Fibroblast of villous mesenchyme (primary cell): ENCODE results near the gene SPATA18. TPM values are rescaled to one million over a fixed set of nuclear protein-coding genes. Genes with fewer than 3 reads are reported as not detected.
A peak's percentile ranks its signal among the peaks of the same experiment; 100 is the strongest.

Experiments
- DNase-seq: peaks from one replicate; pipeline ENCODE4 v3.0.0-alpha.2; 2010; ENCODE audit warnings: low read depth
- H3K4me3 ChIP-seq: 2 replicates; pipeline ENCODE4 v1.5.1; 2011; ENCODE audit warnings: low read depth, mild to moderate bottlenecking, low read length
- total RNA-seq: library from RNA; depleted of rRNA; stranded (reverse); fragments of >200 nt; gene quantifications from 2 replicates; pipeline ENCODE4 v1.2.3, GENCODE V29; 2012
- TF ChIP-seq, protein P1 (sequence below): IDR thresholded peaks from 2 replicates; pipeline ENCODE4 v1.5.1; 2012; ENCODE audit warnings: low read depth, mild to moderate bottlenecking, low read length; ENCODE audit not compliant: insufficient read depth

SPATA18 gene, protein sequence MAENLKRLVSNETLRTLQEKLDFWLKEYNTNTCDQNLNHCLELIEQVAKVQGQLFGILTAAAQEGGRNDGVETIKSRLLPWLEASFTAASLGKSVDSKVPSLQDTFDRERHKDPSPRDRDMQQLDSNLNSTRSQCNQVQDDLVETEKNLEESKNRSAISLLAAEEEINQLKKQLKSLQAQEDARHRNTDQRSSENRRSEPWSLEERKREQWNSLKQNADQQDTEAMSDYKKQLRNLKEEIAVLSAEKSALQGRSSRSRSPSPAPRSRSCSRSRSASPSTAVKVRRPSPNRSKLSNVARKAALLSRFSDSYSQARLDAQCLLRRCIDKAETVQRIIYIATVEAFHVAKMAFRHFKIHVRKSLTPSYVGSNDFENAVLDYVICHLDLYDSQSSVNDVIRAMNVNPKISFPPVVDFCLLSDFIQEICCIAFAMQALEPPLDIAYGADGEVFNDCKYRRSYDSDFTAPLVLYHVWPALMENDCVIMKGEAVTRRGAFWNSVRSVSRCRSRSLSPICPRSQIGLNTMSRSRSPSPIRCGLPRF
- 7.7 and 18.1 TPM in 2 replicates for total RNA-seq

DNA sequence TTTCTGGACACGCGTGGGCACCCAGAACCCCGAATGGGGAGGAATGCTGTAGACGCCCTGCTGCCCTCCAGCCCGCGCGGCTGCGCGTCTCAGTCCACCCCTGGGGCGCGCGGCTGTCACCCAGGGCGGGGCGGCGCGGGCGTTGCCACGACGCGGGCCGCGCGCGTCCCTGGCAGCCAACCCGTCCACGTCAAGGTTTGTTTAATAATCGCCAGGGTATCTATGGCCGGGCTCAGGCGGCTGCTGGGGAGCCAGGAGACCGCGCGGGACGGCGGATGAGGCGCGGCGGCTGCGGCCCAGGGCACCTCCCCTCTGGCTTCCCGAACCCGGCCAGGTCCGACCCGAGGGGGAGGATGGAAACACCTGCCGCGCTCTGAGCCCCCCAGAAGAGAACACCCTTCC lies at the start of gene SPATA18:
TSS of gene SPATA18 (plus strand) at position 92 of the 402 bp plus-strand sequence. CDS start 401 bp downstream, outside the sequence.
- peak; percentile 24 for DNase-seq
- TF ChIP-seq, protein P1, sequence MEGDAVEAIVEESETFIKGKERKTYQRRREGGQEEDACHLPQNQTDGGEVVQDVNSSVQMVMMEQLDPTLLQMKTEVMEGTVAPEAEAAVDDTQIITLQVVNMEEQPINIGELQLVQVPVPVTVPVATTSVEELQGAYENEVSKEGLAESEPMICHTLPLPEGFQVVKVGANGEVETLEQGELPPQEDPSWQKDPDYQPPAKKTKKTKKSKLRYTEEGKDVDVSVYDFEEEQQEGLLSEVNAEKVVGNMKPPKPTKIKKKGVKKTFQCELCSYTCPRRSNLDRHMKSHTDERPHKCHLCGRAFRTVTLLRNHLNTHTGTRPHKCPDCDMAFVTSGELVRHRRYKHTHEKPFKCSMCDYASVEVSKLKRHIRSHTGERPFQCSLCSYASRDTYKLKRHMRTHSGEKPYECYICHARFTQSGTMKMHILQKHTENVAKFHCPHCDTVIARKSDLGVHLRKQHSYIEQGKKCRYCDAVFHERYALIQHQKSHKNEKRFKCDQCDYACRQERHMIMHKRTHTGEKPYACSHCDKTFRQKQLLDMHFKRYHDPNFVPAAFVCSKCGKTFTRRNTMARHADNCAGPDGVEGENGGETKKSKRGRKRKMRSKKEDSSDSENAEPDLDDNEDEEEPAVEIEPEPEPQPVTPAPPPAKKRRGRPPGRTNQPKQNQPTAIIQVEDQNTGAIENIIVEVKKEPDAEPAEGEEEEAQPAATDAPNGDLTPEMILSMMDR: no peak
- peak within 1 kb of the TSS; percentile 75 for H3K4me3 ChIP-seq

DNA sequence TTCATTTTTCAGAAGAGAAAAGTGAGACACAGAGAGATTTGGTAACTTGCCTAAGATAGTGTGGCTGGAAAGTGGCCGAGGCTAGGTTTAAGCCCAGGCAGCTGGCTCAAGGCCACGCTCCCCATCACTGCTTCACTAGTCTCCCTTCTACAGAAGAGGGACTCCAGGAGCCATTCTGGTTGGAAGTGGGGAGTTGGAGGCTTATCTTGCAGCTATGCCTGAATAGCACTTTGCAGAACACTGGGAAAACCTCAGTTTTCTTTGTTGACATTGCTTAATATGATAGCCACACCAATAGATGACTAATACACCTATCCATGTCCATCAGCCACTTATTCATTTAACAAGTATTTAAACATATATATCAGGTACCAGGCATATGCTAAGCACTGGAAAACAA lies 49.5 kb upstream of the SPATA18 start:
- no peak overlapping the region for H3K4me3 ChIP-seq
- DNase-seq: peak; percentile 5

DNA sequence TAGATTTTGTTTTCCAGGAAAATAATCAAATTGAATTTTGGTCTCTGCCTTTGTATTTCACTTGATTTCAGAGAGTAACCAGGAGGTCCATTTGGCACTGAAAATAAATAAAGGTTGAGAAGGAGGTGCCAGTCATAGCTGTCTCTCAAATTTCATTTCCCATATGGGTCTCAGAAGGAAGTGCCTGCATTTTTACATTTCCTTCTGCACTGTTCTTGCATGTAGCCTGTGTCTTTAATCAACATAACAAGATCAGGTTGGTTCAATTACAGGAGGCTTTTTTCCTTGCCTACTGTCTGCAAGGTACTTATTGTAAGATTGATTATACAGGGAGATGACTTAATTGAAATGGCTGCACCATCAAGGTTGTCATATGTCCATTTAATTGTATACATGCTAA lies 46.7 kb upstream of the SPATA18 start:
- TF ChIP-seq, protein P1: no peak
- no peak overlapping the region for H3K4me3 ChIP-seq
- DNase-seq: no peak

More for the DNA sequence above, 49.5 kb upstream of the SPATA18 start:
- TF ChIP-seq, protein P1: no peak

DNA sequence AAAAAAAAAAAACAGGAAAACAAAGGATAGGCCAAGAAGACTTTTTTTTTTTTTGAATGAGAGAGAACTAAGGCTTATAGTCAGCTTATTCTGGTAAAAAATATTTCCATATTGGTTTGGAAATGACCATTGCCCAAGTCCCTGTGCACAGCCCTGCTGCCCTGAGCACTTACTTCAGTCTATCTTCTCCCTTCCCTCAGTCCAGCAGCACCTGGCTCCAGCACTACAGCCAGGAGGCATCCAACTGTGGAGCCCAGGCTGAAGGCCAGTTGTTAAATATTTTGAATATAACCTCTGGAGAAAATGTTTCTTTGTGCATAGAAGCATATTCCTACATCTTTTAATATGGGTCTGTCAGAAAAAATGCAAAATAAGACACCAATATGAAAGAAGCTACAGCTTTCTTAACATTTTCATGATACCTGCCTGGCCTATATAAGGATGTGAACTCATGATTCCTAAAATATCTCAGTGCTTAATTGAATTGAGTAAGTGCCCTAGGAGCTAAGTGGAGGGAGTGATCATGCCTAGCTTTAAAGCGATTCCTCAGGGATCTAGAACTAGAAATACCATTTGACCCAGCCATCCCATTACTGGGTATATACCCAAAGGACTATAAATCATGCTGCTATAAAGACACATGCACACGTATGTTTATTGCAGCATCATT lies 45.4 kb upstream of the SPATA18 start:
- TF ChIP-seq, protein P1: no peak
- no peak overlapping the region for H3K4me3 ChIP-seq
- DNase-seq: no peak

DNA sequence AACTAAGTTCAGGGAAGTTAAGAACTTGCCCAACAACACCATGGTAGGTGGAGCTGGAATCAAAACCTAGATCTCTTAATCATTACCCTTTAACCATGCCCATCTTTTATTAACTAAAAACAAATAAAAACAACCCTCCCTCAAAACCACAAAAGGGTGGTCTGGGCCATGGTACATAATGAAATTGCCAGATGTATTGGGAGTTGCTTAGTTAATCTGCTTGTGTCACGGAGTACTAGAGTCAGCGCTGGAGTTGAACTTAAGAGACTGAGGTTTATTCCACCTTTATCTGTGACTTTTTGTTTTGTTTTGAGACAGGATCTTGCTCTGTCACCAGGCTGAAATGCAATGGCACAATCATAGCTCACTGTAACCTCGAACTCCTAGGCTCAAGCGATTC lies 44.2 kb upstream of the SPATA18 start:
- DNase-seq: no peak
- TF ChIP-seq, protein P1: no peak
- H3K4me3 ChIP-seq: no peak overlapping the region

DNA sequence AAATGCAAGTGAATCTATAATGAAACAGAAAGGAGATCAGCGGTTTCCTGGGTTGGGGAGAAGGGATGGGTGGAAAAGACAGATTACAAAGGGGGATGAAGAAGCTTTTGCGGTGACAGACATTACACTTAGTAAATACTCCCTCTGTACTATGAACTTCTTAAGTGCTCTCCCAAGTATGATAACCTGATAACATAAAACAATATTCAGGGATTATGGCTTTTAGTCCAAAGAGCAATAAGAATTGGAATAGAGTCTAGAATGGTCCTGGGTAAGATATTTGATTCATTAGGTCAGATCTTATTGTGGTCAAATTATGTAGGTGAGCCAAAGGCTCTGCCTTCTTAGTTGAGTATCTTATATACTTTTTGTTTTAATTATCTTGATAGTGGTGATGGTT lies 40.1 kb upstream of the SPATA18 start:
- TF ChIP-seq, protein P1: no peak
- no peak for DNase-seq
- H3K4me3 ChIP-seq: no peak overlapping the region
